ENCODE measurements around the gene FCN3.

- TF ChIP-seq POLR2A (IDR thresholded peaks at IDR 0.05; ENCODE audit: low read depth) = peak; percentile 12
- peak; percentile 16 to 42 (median 40) for TF ChIP-seq CTCF (IDR thresholded peaks at IDR 0.05)
- no peak for TF ChIP-seq EP300 (IDR thresholded peaks at IDR 0.05)
- TF ChIP-seq POLR2AphosphoS5 (IDR thresholded peaks at IDR 0.05) = peak; percentile 87 to 94
These were observed 52.6 kb downstream of the FCN3 start, which contains the start of gene TMEM222 for GRCh38 chr1:27321813-27322568.
